Hematopoietic multipotent progenitor cell treated with erythropoietin and hydrocortisone succinate and interleukin-3 and kit ligand, for 4 days (in vitro differentiated cells): ENCODE data around the gene A1CF.
"Not testable (repeated sequence)": the region's sequence is repeated elsewhere in the genome, so short reads cannot be mapped to it uniquely, and the experiment has no call there.

Experiments used
- DNase-seq: peaks from one replicate; pipeline ENCODE4 v3.0.0-alpha.2; 2015

Gene A1CF

GRCh38 chr10:50787962-50788361 lies 97.5 kb downstream of the A1CF start:
- DNase-seq, result not testable (repeated sequence)

DNA sequence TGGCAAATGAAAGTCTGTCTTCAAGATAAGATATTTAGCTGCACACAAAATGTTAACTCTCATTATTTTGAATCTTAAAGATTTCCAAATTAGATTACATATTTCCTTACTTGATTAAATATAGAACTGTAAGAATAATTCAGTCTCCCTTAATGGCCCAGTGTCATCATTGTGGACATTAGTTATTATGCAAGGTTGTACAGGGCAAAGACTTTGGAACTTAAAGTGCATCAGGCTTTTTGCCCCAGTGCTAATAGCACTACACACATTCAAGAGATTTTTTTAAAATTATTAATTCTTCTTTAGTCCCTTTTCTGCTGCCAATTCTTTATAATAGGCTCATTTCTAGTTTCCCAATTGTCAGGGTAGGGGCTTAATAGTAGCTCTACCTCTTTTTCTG lies 103.4 kb downstream of the A1CF start:
- not testable (repeated sequence) for DNase-seq

DNA sequence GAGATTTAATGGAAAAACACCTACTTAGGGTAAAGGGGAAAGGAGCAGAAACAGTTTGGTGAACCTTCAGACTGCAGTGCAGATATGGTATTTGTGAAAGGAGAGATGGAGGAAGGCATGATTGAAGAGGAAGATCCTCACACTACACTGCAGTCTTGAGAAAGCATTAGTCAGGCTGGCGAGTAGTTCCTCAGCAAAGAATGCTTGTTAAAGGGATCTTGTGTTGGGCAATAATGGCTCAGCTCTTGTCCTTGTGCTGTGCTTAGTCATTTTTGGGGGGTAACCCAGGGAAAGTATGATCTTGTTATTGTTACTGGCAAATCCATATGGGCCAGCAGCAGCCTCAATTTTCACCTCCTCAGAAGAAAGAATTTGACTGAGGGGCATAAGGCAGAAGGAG lies 105.4 kb downstream of the A1CF start:
- peak; percentile 4 for DNase-seq

GRCh38 chr10:50774868-50775267 lies 110.6 kb downstream of the A1CF start:
- not testable (repeated sequence) for DNase-seq

DNA sequence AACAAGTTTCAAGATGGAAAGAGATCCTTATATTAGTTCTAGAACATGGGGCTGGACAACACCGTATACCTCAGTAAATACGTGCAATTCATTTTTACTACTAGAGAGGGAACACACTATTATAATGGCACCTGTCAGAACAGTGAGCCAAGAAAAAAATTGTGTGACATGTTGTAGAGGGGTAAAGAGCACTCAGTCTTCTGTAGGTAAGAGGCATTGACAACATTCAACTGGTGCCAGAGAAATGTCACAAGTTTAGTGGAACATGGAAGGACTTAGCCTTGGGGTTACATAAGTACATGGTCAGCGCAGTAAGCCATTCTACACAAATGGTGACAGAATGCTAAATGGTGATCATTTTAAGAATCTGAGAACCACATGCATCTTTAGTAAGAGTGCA lies 113.4 kb downstream of the A1CF start:
- DNase-seq, result not testable (repeated sequence)

GRCh38 chr10:50766774-50767513 lies 118.5 kb downstream of the A1CF start:
- not testable (repeated sequence) for DNase-seq
